HEK293 (cell line): ENCODE measurements around the gene SPECC1L.

Experiments used
- INSM2 ChIP-seq: fragments of 450-650 bp; formaldehyde crosslinking; IDR thresholded peaks from 2 replicates; pipeline ENCODE4 v1.5.1; 2016; ENCODE audit warnings: missing biosample characterization, missing genetic modification characterization
- KLF16 ChIP-seq: fragments of 450-650 bp; formaldehyde crosslinking; IDR thresholded peaks from 2 replicates; pipeline ENCODE4 v1.5.1; 2017; ENCODE audit warnings: missing biosample characterization, missing genetic modification characterization
- OSR2 ChIP-seq: fragments of 450-650 bp; formaldehyde crosslinking; IDR thresholded peaks from 2 replicates; pipeline ENCODE4 v1.5.1; 2016; ENCODE audit warnings: missing biosample characterization, missing genetic modification characterization
- SP2 ChIP-seq: fragments of 450-650 bp; formaldehyde crosslinking; IDR thresholded peaks from 2 replicates; pipeline ENCODE4 v1.5.1; 2016; ENCODE audit warnings: missing biosample characterization, missing genetic modification characterization
- YY1 ChIP-seq: fragments of 450-650 bp; formaldehyde crosslinking; IDR thresholded peaks from 2 replicates; pipeline ENCODE4 v1.5.1; 2018; ENCODE audit warnings: missing biosample characterization, missing genetic modification characterization
- ZFP3 ChIP-seq: fragments of 450-650 bp; formaldehyde crosslinking; IDR thresholded peaks from 2 replicates; pipeline ENCODE4 v1.5.1; 2016; ENCODE audit warnings: low read depth, missing biosample characterization, missing genetic modification characterization
- ZFP41 ChIP-seq: fragments of 450-650 bp; formaldehyde crosslinking; IDR thresholded peaks from 2 replicates; pipeline ENCODE4 v1.5.1; 2016; ENCODE audit warnings: missing biosample characterization, missing genetic modification characterization, borderline replicate concordance
- ZNF518A ChIP-seq: fragments of 450-650 bp; formaldehyde crosslinking; conservative IDR thresholded peaks from 2 replicates; pipeline ENCODE4 v1.5.1; 2016; ENCODE audit warnings: low read depth, missing biosample characterization, missing genetic modification characterization
- ZNF555 ChIP-seq: fragments of 450-650 bp; formaldehyde crosslinking; conservative IDR thresholded peaks from 2 replicates; pipeline ENCODE4 v1.5.1; 2017; ENCODE audit warnings: missing biosample characterization, mild to moderate bottlenecking, missing genetic modification characterization, inconsistent platforms
- ZNF571 ChIP-seq: fragments of 450-650 bp; formaldehyde crosslinking; IDR thresholded peaks from 2 replicates; pipeline ENCODE4 v1.5.0; 2017; ENCODE audit warnings: missing biosample characterization, missing genetic modification characterization
- ZNF623 ChIP-seq: fragments of 450-650 bp; formaldehyde crosslinking; IDR thresholded peaks from 2 replicates; pipeline ENCODE4 v1.5.1; 2016; ENCODE audit warnings: missing biosample characterization, missing genetic modification characterization
- TF ChIP-seq, protein P1 (sequence below): fragments of 450-650 bp; formaldehyde crosslinking; IDR thresholded peaks from 2 replicates; pipeline ENCODE4 v1.5.1; 2016; ENCODE audit warnings: missing biosample characterization, missing genetic modification characterization
- TF ChIP-seq, protein P2 (sequence below): fragments of 450-650 bp; formaldehyde crosslinking; IDR thresholded peaks from 2 replicates; pipeline ENCODE4 v1.5.1; 2017; ENCODE audit warnings: missing biosample characterization, mild to moderate bottlenecking, missing genetic modification characterization, moderate library complexity
- TF ChIP-seq, protein P3 (sequence below): fragments of 450-650 bp; formaldehyde crosslinking; IDR thresholded peaks from 2 replicates; pipeline ENCODE4 v1.5.1; 2016; ENCODE audit warnings: missing biosample characterization, missing genetic modification characterization

DNA sequence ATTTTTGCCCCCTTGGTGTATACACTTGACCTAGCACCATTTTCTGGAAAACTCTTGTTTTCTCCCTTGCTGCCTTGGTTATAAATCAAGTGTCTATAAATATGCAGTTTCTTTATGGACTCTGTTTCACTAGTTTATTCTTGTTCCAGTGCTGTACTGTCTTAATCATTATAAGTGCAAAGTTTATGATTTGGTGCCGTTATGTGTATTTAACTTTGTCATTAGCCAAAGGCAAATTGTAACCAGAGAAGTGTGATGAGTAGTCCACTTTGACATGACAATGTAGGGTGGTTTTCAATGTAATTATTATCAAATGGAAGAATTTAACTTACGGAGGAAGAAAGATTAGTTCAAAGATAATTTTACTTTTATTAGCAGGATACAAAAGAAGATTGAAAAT lies 40.3 kb downstream of the SPECC1L start:
- TF ChIP-seq, protein P1, sequence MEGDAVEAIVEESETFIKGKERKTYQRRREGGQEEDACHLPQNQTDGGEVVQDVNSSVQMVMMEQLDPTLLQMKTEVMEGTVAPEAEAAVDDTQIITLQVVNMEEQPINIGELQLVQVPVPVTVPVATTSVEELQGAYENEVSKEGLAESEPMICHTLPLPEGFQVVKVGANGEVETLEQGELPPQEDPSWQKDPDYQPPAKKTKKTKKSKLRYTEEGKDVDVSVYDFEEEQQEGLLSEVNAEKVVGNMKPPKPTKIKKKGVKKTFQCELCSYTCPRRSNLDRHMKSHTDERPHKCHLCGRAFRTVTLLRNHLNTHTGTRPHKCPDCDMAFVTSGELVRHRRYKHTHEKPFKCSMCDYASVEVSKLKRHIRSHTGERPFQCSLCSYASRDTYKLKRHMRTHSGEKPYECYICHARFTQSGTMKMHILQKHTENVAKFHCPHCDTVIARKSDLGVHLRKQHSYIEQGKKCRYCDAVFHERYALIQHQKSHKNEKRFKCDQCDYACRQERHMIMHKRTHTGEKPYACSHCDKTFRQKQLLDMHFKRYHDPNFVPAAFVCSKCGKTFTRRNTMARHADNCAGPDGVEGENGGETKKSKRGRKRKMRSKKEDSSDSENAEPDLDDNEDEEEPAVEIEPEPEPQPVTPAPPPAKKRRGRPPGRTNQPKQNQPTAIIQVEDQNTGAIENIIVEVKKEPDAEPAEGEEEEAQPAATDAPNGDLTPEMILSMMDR (tag by site-specific recombination) = no peak
- TF ChIP-seq YY1 (tag by site-specific recombination) = no peak
- TF ChIP-seq ZNF555 (tag by site-specific recombination) = no peak
- no peak for TF ChIP-seq ZFP41 (tag by site-specific recombination)
- TF ChIP-seq KLF16 (tag by site-specific recombination) = no peak
- peak; percentile 78 for TF ChIP-seq OSR2
- 0 out of 2 replicates have a peak, but pooled peaks have one; percentile 20 for TF ChIP-seq INSM2
- TF ChIP-seq ZNF623 (tag by site-specific recombination) = no peak
- TF ChIP-seq ZNF518A (tag by site-specific recombination) = no peak
- TF ChIP-seq, protein P2, sequence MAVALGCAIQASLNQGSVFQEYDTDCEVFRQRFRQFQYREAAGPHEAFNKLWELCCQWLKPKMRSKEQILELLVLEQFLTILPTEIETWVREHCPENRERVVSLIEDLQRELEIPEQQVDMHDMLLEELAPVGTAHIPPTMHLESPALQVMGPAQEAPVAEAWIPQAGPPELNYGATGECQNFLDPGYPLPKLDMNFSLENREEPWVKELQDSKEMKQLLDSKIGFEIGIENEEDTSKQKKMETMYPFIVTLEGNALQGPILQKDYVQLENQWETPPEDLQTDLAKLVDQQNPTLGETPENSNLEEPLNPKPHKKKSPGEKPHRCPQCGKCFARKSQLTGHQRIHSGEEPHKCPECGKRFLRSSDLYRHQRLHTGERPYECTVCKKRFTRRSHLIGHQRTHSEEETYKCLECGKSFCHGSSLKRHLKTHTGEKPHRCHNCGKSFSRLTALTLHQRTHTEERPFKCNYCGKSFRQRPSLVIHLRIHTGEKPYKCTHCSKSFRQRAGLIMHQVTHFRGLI (tag by site-specific recombination) = no peak
- TF ChIP-seq ZNF571 = no peak
- TF ChIP-seq ZFP3 (tag by site-specific recombination) = no peak
- TF ChIP-seq SP2 (tag by site-specific recombination) = no peak
- TF ChIP-seq, protein P3, sequence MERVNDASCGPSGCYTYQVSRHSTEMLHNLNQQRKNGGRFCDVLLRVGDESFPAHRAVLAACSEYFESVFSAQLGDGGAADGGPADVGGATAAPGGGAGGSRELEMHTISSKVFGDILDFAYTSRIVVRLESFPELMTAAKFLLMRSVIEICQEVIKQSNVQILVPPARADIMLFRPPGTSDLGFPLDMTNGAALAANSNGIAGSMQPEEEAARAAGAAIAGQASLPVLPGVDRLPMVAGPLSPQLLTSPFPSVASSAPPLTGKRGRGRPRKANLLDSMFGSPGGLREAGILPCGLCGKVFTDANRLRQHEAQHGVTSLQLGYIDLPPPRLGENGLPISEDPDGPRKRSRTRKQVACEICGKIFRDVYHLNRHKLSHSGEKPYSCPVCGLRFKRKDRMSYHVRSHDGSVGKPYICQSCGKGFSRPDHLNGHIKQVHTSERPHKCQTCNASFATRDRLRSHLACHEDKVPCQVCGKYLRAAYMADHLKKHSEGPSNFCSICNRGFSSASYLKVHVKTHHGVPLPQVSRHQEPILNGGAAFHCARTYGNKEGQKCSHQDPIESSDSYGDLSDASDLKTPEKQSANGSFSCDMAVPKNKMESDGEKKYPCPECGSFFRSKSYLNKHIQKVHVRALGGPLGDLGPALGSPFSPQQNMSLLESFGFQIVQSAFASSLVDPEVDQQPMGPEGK (tag by site-specific recombination) = no peak
